ENCODE data around the gene CPNE4.

DNA sequence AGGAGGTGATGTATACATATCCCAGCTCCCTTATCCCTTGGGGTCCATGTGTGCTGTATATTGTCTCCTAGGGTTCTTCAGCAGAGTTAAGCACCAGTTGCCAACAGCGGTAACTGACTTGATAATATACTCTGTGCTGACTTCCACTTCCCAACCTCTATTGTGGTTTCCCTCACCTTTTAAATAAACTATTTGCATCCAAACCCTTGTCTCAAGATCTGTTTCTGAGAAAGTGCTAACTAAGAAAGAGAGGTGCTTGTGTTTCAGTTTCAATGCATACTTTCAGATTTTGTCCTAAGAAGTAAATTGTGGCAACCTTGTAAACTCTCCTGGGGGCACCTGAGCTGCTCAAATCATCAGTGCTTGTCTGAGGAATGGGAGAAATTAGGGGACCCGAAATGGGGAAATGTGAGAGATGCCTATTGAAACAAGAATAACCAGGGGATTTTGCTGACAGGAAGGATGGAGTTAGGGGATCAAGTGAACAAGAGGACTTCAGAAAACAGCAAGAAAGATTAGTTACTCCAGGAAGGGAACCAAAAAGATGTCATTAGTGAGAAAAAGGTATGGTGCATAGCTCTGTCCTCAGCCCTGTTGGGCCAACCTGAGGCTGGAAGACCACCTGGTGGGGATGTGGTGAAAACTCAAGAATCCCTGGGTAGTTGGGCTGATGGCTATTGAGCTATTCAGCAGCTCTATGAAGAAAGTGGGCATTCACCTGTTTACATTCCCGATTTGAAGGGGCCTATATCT lies 481.1 kb downstream of the CPNE4 start:
- TF ChIP-seq POLR2A (IDR thresholded peaks at IDR 0.05; ENCODE audit: low read length): no peak
- no peak for TF ChIP-seq GATA1 (IDR thresholded peaks at IDR 0.05; ENCODE audit: low read depth, low read length)

All from erythroblast (primary cell).